Measurements from ENCODE around the gene CCR8. TPM values are rescaled to one million over a fixed set of nuclear protein-coding genes. Genes with fewer than 3 reads are reported as not detected.

The CCR8 gene
- total RNA-seq, 1 donor from 2014 or later = not detected

DNA sequence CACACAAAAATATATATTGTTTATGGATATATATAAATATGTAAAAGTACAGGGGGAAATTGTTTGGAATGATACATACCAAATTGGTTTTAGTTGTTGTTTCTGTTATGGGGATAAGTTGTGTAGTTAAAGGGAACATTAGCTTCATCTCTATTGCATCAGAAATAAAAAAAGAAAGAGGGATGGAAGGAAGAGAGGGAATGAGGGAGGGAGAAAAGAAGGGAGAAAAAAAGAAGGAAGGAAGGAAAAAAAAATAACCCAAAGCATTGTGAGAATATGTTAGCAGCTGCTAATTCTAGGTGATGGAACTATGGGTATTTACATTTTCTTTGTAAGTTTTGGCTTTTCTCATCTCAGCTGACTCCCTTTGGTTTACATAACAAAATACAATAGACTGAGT is 1.3 kb downstream of the CCR8 start:
- H3K4me3 Mint-ChIP-seq (ENCODE audit: unreplicated experiment) = no peak overlapping the region
- no peaks in the 10 kb centered on the region for H3K9me3 Mint-ChIP-seq (ENCODE audit: low read depth)
- H3K27ac Mint-ChIP-seq (ENCODE audit: unreplicated experiment) = no peak overlapping the region
- H3K36me3 Mint-ChIP-seq (ENCODE audit: low read depth) = no peaks in the 10 kb centered on the region
- H3K4me1 Mint-ChIP-seq (ENCODE audit: low read depth) = no peaks in the 10 kb centered on the region
- H3K27me3 Mint-ChIP-seq (ENCODE audit: low read depth) = peaks cover 8% of the 10 kb centered on the region
- DNase-seq (ENCODE audit: low spot score) = no peak
- TF ChIP-seq, protein P1, sequence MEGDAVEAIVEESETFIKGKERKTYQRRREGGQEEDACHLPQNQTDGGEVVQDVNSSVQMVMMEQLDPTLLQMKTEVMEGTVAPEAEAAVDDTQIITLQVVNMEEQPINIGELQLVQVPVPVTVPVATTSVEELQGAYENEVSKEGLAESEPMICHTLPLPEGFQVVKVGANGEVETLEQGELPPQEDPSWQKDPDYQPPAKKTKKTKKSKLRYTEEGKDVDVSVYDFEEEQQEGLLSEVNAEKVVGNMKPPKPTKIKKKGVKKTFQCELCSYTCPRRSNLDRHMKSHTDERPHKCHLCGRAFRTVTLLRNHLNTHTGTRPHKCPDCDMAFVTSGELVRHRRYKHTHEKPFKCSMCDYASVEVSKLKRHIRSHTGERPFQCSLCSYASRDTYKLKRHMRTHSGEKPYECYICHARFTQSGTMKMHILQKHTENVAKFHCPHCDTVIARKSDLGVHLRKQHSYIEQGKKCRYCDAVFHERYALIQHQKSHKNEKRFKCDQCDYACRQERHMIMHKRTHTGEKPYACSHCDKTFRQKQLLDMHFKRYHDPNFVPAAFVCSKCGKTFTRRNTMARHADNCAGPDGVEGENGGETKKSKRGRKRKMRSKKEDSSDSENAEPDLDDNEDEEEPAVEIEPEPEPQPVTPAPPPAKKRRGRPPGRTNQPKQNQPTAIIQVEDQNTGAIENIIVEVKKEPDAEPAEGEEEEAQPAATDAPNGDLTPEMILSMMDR (IDR thresholded peaks at IDR 0.05) = no peak

DNA sequence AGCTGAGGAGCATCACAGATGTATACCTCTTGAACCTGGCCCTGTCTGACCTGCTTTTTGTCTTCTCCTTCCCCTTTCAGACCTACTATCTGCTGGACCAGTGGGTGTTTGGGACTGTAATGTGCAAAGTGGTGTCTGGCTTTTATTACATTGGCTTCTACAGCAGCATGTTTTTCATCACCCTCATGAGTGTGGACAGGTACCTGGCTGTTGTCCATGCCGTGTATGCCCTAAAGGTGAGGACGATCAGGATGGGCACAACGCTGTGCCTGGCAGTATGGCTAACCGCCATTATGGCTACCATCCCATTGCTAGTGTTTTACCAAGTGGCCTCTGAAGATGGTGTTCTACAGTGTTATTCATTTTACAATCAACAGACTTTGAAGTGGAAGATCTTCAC is 3.0 kb downstream of the CCR8 start:
- TF ChIP-seq, protein P1 (IDR thresholded peaks at IDR 0.05) = no peak
- Mint-ChIP-seq H3K27ac (ENCODE audit: unreplicated experiment) (no peak overlapping the region), H3K4me1 (ENCODE audit: low read depth) (no peaks in the 10 kb centered on the region), H3K36me3 (ENCODE audit: low read depth) (no peaks in the 10 kb centered on the region), H3K4me3 (ENCODE audit: unreplicated experiment) (no peak overlapping the region), H3K27me3 (ENCODE audit: low read depth) (peaks cover 3% of the 10 kb centered on the region), H3K9me3 (ENCODE audit: low read depth) (no peaks in the 10 kb centered on the region)
- no peak for DNase-seq (ENCODE audit: low spot score)

DNA sequence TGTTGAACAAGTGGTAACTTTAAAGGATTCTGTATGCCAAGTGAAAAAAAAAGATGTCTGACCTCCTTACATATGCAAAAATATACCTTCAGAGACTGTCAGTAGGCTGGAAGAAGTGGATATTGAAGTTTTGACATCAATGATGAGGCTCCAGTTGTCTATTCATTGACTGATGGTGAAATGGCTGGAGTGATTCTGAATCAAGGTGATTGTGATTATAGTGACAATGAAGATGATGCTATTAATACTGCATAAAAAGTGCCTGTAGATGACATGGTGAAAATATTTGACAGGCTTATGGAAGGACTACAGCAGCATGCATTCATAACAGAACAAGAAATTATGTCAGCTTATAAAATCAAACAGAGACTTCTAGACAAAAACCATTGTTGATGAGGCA is 4.1 kb downstream of the CCR8 start:
- no peak for DNase-seq (ENCODE audit: low spot score)
- Mint-ChIP-seq H3K27ac (ENCODE audit: unreplicated experiment) (no peak overlapping the region), H3K27me3 (ENCODE audit: low read depth) (peaks cover 3% of the 10 kb centered on the region), H3K4me1 (ENCODE audit: low read depth) (no peaks in the 10 kb centered on the region), H3K36me3 (ENCODE audit: low read depth) (no peaks in the 10 kb centered on the region), H3K9me3 (ENCODE audit: low read depth) (no peaks in the 10 kb centered on the region), H3K4me3 (ENCODE audit: unreplicated experiment) (no peak overlapping the region)
- TF ChIP-seq, protein P1 (IDR thresholded peaks at IDR 0.05) = no peak

DNA sequence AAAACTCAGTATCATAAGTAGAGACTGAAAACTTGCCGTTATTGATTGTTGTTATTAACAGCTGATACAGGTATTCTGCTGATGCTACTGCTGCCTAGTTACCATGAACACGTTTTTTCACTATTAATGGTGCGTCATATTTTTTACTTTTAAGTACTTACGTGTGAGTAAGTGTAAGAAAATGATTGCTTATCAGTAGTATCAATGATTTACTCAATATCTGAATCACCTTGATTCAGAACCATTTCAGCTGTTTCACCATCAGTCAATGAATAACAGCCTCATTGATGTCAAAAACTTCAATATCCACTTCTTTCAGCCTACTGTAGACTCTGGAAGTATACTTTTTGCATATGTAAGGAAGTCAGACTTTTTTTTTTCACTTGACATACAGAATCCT is 4.7 kb downstream of the CCR8 start:
- H3K36me3 Mint-ChIP-seq (ENCODE audit: low read depth) = no peaks in the 10 kb centered on the region
- no peak overlapping the region for H3K4me3 Mint-ChIP-seq (ENCODE audit: unreplicated experiment)
- no peak for DNase-seq (ENCODE audit: low spot score)
- no peak overlapping the region for H3K27ac Mint-ChIP-seq (ENCODE audit: unreplicated experiment)
- H3K27me3 Mint-ChIP-seq (ENCODE audit: low read depth) = peaks cover 3% of the 10 kb centered on the region
- no peaks in the 10 kb centered on the region for H3K4me1 Mint-ChIP-seq (ENCODE audit: low read depth)
- TF ChIP-seq, protein P1 (IDR thresholded peaks at IDR 0.05) = no peak
- no peaks in the 10 kb centered on the region for H3K9me3 Mint-ChIP-seq (ENCODE audit: low read depth)

DNA sequence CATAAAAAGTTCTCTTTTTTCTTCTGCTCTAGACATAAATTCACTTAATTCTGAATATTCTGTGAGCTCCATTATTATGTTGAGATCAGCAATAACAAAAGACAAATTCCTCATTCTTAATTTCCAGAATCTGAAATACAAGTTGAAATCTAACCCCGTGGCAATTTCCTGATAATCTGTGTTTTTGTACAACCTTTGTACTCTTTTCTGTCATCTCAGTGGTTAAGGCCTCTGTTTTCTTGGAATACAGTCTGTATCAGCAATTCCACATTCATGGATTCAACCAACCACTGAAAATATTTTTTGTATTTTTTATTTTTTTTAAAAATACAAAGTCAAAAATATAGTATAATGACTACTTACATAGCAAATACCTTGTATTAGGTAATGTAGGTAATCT is 8.7 kb downstream of the CCR8 start:
- Mint-ChIP-seq H3K27me3 (ENCODE audit: low read depth) (peaks cover 8% of the 10 kb centered on the region), H3K4me1 (ENCODE audit: low read depth) (no peaks in the 10 kb centered on the region), H3K27ac (ENCODE audit: unreplicated experiment) (no peak overlapping the region), H3K4me3 (ENCODE audit: unreplicated experiment) (no peak overlapping the region), H3K9me3 (ENCODE audit: low read depth) (no peaks in the 10 kb centered on the region), H3K36me3 (ENCODE audit: low read depth) (no peaks in the 10 kb centered on the region)
- TF ChIP-seq, protein P1 (IDR thresholded peaks at IDR 0.05) = no peak
- no peak for DNase-seq (ENCODE audit: low spot score)
